Lung (tissue), 12 donors: Measurements from ENCODE around the gene GPC6. TPM values are rescaled to one million over a fixed set of nuclear protein-coding genes. Genes with fewer than 3 reads are reported as not detected.
"Not testable (repeated sequence)": the region's sequence is repeated elsewhere in the genome, so short reads cannot be mapped to it uniquely, and the experiment has no call there.

ENCODE experiments used
- ATAC-seq: fragments of 200-7000 bp; cut with Tn5 transposase; one replicate; pipeline ENCODE4 v1.9.1; 2020; ENCODE audit warnings: moderate number of reproducible peaks; ENCODE audit not compliant: insufficient read depth, low FRiP score
- DNase-seq, 3 donors: peaks; one replicate each; pipeline ENCODE4 v3.0.0-alpha.2; 2013 to 2017
- H3K27ac ChIP-seq, 2 donors: one replicate each; pipeline ENCODE4 v1.5.1; 2013; ENCODE audit warnings: mild to moderate bottlenecking in 2 of 2, moderate library complexity in 2 of 2, control low read depth in 1 of 2, inconsistent platforms in 1 of 2, low read depth in 1 of 2, low read length in 1 of 2
- H3K27me3 ChIP-seq, 3 donors: one replicate each; pipeline ENCODE4 v1.5.1; 2013; ENCODE audit warnings: low read length in 2 of 3; ENCODE audit not compliant: control insufficient read depth in 3 of 3, insufficient read depth in 3 of 3
- H3K36me3 ChIP-seq, 4 donors: one replicate each; pipeline ENCODE4 v1.5.1; 2013; ENCODE audit warnings: low read length in 4 of 4, mild to moderate bottlenecking in 1 of 4, moderate library complexity in 1 of 4; ENCODE audit not compliant: control insufficient read depth in 4 of 4, insufficient read depth in 4 of 4
- H3K4me1 ChIP-seq, 5 donors: one replicate each; pipeline ENCODE4 v1.5.1; 2013; ENCODE audit warnings: low read length in 5 of 5, mild to moderate bottlenecking in 2 of 5, moderate library complexity in 1 of 5; ENCODE audit not compliant: control insufficient read depth in 5 of 5, insufficient read depth in 5 of 5
- H3K4me3 ChIP-seq: one replicate; pipeline ENCODE4 v1.5.1; 2013; ENCODE audit warnings: mild to moderate bottlenecking, control low read depth, moderate library complexity
- H3K9ac ChIP-seq, 2 donors: one replicate each; pipeline ENCODE4 v1.5.1; 2013; ENCODE audit warnings: low read length in 2 of 2, control low read depth in 1 of 2; ENCODE audit not compliant: insufficient read depth in 1 of 2
- H3K9me3 ChIP-seq, 4 donors: one replicate each; pipeline ENCODE4 v1.5.1; 2013; ENCODE audit warnings: low read length in 3 of 4, mild to moderate bottlenecking in 1 of 4, moderate library complexity in 1 of 4; ENCODE audit not compliant: control insufficient read depth in 4 of 4, insufficient read depth in 3 of 4
- WGBS, 2 donors: extraction: QIAGEN DNeasy Blood & Tissue Kit; methylation state at CpG; one replicate each; pipeline ENCODE4 v1.1.7; 2013; 5-methylcytosine and 5-hydroxymethylcytosine counted together
- polyA plus RNA-seq, 2 donors: library from polyadenylated mRNA; stranded (reverse); fragments of 200-250 nt; gene quantifications; one replicate each; pipeline ENCODE4 v1.2.1, GENCODE V29; 2013
- total RNA-seq, 2 donors: library from RNA; depleted of rRNA in 1 of 2; stranded (reverse); fragments of >200 nt in 1 of 2; gene quantifications; one replicate each; pipeline ENCODE4 v1.2.1, GENCODE V29; 2014 to 2021
- TF ChIP-seq, protein P1 (sequence below): IDR thresholded peaks from 2 replicates; pipeline ENCODE4 v1.5.1; 2012; ENCODE audit warnings: mild to moderate bottlenecking; ENCODE audit errors: control extremely low read depth, extremely low read depth
- donor health status: control.
- donor health status: control.
- donor health status: Bipolar disorder and iron deficiency.
- donor health status: healthy.
- donor health status: DM: yes; HTN: yes; CAD: no.

Gene GPC6
- total and polyA plus RNA-seq, 4 donors: 0.45 to 31.4 (median 4.8) TPM

DNA sequence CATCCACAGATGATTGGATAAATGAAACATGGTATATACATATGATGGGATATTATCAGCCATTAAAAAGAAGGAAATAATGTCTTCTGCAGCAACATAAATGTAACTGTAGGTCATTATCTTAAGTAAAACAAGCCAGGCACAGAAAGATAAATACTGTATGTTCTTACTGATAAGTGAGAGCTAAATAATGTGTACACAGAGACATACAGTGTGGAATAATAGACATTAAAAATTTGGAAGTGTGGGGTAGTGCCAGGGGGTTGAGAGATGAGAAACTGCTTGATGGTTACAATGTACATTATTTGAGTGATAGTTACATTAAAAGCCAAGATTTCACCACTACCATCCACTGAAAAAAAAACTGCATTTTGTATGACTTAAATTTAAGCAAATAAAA is 26.0 kb upstream of the GPC6 start:
- Histone ChIP-seq H3K27ac (no peak overlapping the region), H3K4me1 (peaks cover 0 to 4% (median 0%) of the 10 kb centered on the region in 5 donors), H3K27me3 (no peaks in the 10 kb centered on the region), H3K9me3 (no peaks in the 10 kb centered on the region), H3K36me3 (no peaks in the 10 kb centered on the region), H3K9ac (no peak overlapping the region), H3K4me3 (no peak overlapping the region)
- DNase-seq (peak in 1 of 3 donors; percentile 16), ATAC-seq (no peak)
- TF ChIP-seq, protein P1, sequence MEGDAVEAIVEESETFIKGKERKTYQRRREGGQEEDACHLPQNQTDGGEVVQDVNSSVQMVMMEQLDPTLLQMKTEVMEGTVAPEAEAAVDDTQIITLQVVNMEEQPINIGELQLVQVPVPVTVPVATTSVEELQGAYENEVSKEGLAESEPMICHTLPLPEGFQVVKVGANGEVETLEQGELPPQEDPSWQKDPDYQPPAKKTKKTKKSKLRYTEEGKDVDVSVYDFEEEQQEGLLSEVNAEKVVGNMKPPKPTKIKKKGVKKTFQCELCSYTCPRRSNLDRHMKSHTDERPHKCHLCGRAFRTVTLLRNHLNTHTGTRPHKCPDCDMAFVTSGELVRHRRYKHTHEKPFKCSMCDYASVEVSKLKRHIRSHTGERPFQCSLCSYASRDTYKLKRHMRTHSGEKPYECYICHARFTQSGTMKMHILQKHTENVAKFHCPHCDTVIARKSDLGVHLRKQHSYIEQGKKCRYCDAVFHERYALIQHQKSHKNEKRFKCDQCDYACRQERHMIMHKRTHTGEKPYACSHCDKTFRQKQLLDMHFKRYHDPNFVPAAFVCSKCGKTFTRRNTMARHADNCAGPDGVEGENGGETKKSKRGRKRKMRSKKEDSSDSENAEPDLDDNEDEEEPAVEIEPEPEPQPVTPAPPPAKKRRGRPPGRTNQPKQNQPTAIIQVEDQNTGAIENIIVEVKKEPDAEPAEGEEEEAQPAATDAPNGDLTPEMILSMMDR: no peak

DNA sequence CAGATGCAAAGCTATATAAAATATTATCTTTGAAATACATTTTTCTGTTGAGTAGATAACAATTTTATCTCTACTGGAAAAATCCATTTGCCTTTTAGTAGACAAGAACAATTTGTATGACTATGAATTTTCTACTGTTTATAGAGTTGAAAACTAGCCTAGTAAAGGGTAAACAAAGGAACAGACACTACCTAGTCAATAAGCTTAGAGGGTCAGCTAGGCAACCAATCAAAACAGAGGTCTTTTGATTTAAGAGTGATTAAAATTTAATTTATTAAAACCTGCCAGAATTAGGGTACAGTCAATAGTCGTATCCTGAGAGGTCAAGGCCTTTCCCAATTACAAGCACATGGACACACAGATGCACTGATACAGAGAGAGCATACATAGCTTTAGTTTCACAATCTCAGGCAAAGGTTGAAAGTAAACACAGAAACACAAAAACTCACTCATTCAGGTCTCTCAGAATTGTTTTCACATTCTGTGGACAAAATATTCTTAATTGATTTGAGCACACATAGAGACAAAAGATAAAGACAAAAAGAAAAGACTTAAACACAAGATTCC is 24.5 kb upstream of the GPC6 start:
- TF ChIP-seq, protein P1: no peak
- Histone ChIP-seq H3K36me3 (no peaks in the 10 kb centered on the region), H3K4me1 (peaks cover 0 to 4% (median 0%) of the 10 kb centered on the region in 5 donors), H3K27me3 (no peaks in the 10 kb centered on the region), H3K9me3 (no peaks in the 10 kb centered on the region), H3K9ac (no peak overlapping the region), H3K4me3 (no peak overlapping the region), H3K27ac (no peak overlapping the region)
- DNase-seq (no peak), ATAC-seq (no peak)
- WGBS, 2 donors: 54 to 80% methylated on average over 1 of the region's 1 CpG

DNA sequence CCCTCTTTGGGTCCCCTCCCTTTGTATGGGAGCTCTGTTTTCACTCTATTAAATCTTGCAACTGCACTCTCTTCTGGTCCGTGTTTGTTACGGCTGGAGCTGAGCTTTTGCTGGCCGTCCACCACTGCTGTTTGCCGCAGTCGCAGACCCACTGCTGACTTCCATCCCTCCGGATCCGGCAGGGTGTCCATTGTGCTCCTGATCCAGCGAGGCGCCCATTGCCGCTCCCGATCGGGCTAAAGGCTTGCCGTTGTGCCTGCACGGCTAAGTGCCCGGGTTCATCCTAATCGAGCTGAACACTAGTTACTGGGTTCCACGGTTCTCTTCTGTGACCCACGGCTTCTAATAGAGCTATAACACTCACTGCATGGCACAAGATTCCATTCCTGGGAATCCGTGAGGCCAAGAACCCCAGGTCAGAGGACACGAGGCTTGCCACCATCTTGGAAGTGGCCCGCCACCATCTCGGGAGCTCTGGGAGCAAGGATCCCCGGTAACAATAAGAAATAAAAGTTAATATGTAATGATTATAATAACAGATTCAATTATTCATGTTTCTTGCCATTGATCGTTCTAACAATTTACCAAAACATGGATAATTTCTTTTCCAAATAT is 19.7 kb upstream of the GPC6 start:
- not testable (repeated sequence) for H3K27me3 ChIP-seq, DNase-seq, H3K4me1 ChIP-seq, H3K9me3 ChIP-seq, ATAC-seq, H3K9ac ChIP-seq, H3K27ac ChIP-seq, H3K36me3 ChIP-seq, H3K4me3 ChIP-seq
- 88 to 90% methylated on average over 24 of the region's 24 CpGs for WGBS, 2 donors

DNA sequence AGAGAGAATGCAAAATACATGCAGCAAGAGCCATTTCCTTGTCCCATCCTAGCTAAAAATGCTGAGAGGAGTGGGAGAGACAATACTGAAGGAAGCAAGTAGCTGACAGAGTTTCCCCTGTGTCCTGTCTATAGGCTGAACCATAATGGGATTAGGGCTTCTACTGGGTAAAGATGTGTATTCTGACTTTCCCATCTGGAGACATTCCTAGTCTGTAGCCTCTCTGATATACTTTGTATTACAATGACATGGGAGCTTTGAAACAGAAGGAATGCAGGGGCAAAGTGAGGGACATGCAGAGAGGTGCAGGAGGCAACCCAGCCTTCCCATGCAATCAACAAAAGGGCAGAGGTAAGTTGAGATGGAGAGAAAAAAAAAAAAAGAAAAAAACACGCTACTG is 10.5 kb upstream of the GPC6 start:
- TF ChIP-seq, protein P1: no peak
- Histone ChIP-seq H3K4me1 (peaks cover 0 to 10% (median 0%) of the 10 kb centered on the region in 5 donors), H3K27me3 (no peaks in the 10 kb centered on the region), H3K4me3 (no peak overlapping the region), H3K27ac (no peak overlapping the region), H3K9ac (no peak overlapping the region), H3K9me3 (no peaks in the 10 kb centered on the region), H3K36me3 (no peaks in the 10 kb centered on the region)
- no peak for ATAC-seq
- 79 to 82% methylated on average over 1 of the region's 1 CpG for WGBS, 2 donors
- no peak for DNase-seq
